Neuronal stem cell (in vitro differentiated cells): Measurements from ENCODE around the gene CUL1.

Experiments used
- DNase-seq: peaks from one replicate; pipeline ENCODE4 v3.0.0-alpha.2; 2013; ENCODE audit warnings: low spot score
- H2AFZ ChIP-seq: one replicate; pipeline ENCODE4 v1.6.1; 2013; ENCODE audit warnings: mild to moderate bottlenecking, low read length, inconsistent platforms
- H2AK5ac ChIP-seq: 2 replicates; pipeline ENCODE4 v1.6.1; 2013; ENCODE audit warnings: low read depth, mild to moderate bottlenecking, inconsistent platforms, low read length, moderate library complexity, mixed read lengths
- H2BK120ac ChIP-seq: 2 replicates; pipeline ENCODE4 v1.6.1; 2013; ENCODE audit warnings: low read depth, mild to moderate bottlenecking, inconsistent platforms, low read length, moderate library complexity, mixed read lengths
- H2BK12ac ChIP-seq: one replicate; pipeline ENCODE4 v1.6.1; 2013; ENCODE audit warnings: low read length, inconsistent platforms
- H2BK15ac ChIP-seq: 2 replicates; pipeline ENCODE4 v1.6.1; 2013; ENCODE audit warnings: mild to moderate bottlenecking, low read length, inconsistent platforms, mixed read lengths
- H2BK5ac ChIP-seq: one replicate; pipeline ENCODE4 v1.6.1; 2013; ENCODE audit warnings: inconsistent platforms, mild to moderate bottlenecking, low read length, moderate library complexity
- H3K14ac ChIP-seq: one replicate; pipeline ENCODE4 v1.6.1; 2013; ENCODE audit warnings: low read length, inconsistent platforms
- H3K18ac ChIP-seq: 2 replicates; pipeline ENCODE4 v1.6.1; 2013; ENCODE audit warnings: low read length, inconsistent platforms
- H3K23ac ChIP-seq: 2 replicates; pipeline ENCODE4 v1.6.1; 2013; ENCODE audit warnings: low read depth, mild to moderate bottlenecking, mixed read lengths, low read length, inconsistent platforms; ENCODE audit not compliant: poor library complexity
- H3K27ac ChIP-seq: replicated peaks from 3 replicates; pipeline ENCODE4 v1.5.1; 2013; ENCODE audit warnings: low read length, inconsistent platforms
- H3K27me3 ChIP-seq, 3 experiments: 2 replicates each; pipeline ENCODE4 v1.6.1; 2013; ENCODE audit warnings: low read length in 3 of 3, mild to moderate bottlenecking in 2 of 3, inconsistent platforms in 1 of 3, low read depth in 1 of 3, mixed read lengths in 1 of 3, moderate library complexity in 1 of 3; ENCODE audit not compliant: control insufficient read depth in 3 of 3, insufficient read depth in 3 of 3
- H3K36me3 ChIP-seq, 2 donors: replicated peaks in 1 of 2; 2 replicates each; pipeline ENCODE4 v1.6.1; 2013; ENCODE audit warnings: low read length in 2 of 2; ENCODE audit not compliant: control insufficient read depth in 2 of 2, insufficient read depth in 2 of 2
- H3K4ac ChIP-seq: 2 replicates; pipeline ENCODE4 v1.6.1; 2013; ENCODE audit warnings: inconsistent platforms, mild to moderate bottlenecking, low read length, moderate library complexity
- H3K4me1 ChIP-seq, 2 donors: 1 replicate in 1 of 2; 2 replicates in 1 of 2; pipeline ENCODE4 v1.6.1; 2013; ENCODE audit warnings: low read length in 2 of 2, low read depth in 1 of 2; ENCODE audit not compliant: control insufficient read depth in 2 of 2, insufficient read depth in 1 of 2
- H3K4me2 ChIP-seq: one replicate; pipeline ENCODE4 v1.6.1; 2013; ENCODE audit warnings: mild to moderate bottlenecking, low read length, inconsistent platforms; ENCODE audit not compliant: insufficient read depth, poor library complexity, severe bottlenecking
- H3K4me3 ChIP-seq, 2 donors: 2 replicates each; pipeline ENCODE4 v1.5.1; 2013; ENCODE audit warnings: low read length in 2 of 2, mild to moderate bottlenecking in 2 of 2, inconsistent platforms in 1 of 2, moderate library complexity in 1 of 2
- H3K79me1 ChIP-seq: one replicate; pipeline ENCODE4 v1.6.1; 2013; ENCODE audit warnings: low read depth, mild to moderate bottlenecking, inconsistent platforms, low read length, moderate library complexity
- H3K9ac ChIP-seq: one replicate; pipeline ENCODE4 v1.6.1; 2013; ENCODE audit warnings: mild to moderate bottlenecking, low read depth, low read length, inconsistent platforms; ENCODE audit not compliant: poor library complexity
- H3K9me3 ChIP-seq, 2 donors: replicated peaks in 1 of 2; 2 replicates each; pipeline versions ENCODE3 to v1.6.1; 2013; ENCODE audit warnings: low read length in 2 of 2, mild to moderate bottlenecking in 2 of 2, inconsistent platforms in 1 of 2, low read depth in 1 of 2, mixed read lengths in 1 of 2, moderate library complexity in 1 of 2; ENCODE audit not compliant: control insufficient read depth in 2 of 2, insufficient read depth in 1 of 2
- H4K8ac ChIP-seq: one replicate; pipeline ENCODE4 v1.6.1; 2013; ENCODE audit warnings: low read depth, mild to moderate bottlenecking, inconsistent platforms, low read length, moderate library complexity
- H4K91ac ChIP-seq: one replicate; pipeline ENCODE4 v1.6.1; 2013; ENCODE audit warnings: low read length, low read depth, mild to moderate bottlenecking, inconsistent platforms; ENCODE audit not compliant: poor library complexity
- WGBS, 2 donors: extraction: QIAGEN DNeasy Blood & Tissue Kit; methylation state at CpG; one replicate each; pipeline ENCODE4 v1.1.7; 2013; ENCODE audit warnings: missing lambda C conversion rate in 2 of 2, mixed read lengths in 1 of 2; ENCODE audit not compliant: insufficient read length in 2 of 2, insufficient replicate concordance in 1 of 2; ENCODE audit errors: extremely low coverage in 2 of 2; 5-methylcytosine and 5-hydroxymethylcytosine counted together

CUL1 gene

GRCh38 chr7:148814922-148815559 is 116.3 kb downstream of the CUL1 start:
- Histone ChIP-seq H3K27me3 (no peaks in the 10 kb centered on the region), H2BK12ac (no peak overlapping the region), H3K4me1 (peaks cover 0 to 1% of the 10 kb centered on the region in 2 donors), H3K9ac (no peak overlapping the region), H3K14ac (no peak overlapping the region), H4K8ac (no peak overlapping the region), H3K4ac (no peak overlapping the region), H2BK15ac (no peak overlapping the region), H2BK5ac (no peak overlapping the region), H3K18ac (no peak overlapping the region), H2BK120ac (no peak overlapping the region), H4K91ac (no peak overlapping the region), H2AFZ (no peak overlapping the region), H3K4me2 (no peak overlapping the region), H3K9me3 (no peaks in the 10 kb centered on the region), H3K79me1 (peaks cover 2% of the 10 kb centered on the region), H3K4me3 (no peak overlapping the region), H3K23ac (no peak overlapping the region), H2AK5ac (no peak overlapping the region), H3K36me3 (peaks cover 26 to 100% of the 10 kb centered on the region in 2 donors), H3K27ac (no peak overlapping the region)
- no CpG with 5 or more reads among the region's 10 CpGs for WGBS, 2 donors
- DNase-seq = no peak

- WGBS, 2 donors = no CpG with 5 or more reads among the region's 3 CpGs
- H3K9me3 ChIP-seq = no peaks in the 10 kb centered on the region
- H3K4me3 ChIP-seq = no peak overlapping the region
- no peaks in the 10 kb centered on the region for H3K4me1 ChIP-seq
- H3K4me2 ChIP-seq = no peak overlapping the region
- no peak overlapping the region for H3K23ac ChIP-seq
- no peak overlapping the region for H3K27ac ChIP-seq
- H3K79me1 ChIP-seq = peaks cover 2% of the 10 kb centered on the region
- H2AFZ ChIP-seq = no peak overlapping the region
- H4K8ac ChIP-seq = no peak overlapping the region
- H3K36me3 ChIP-seq = peaks cover 25 to 100% of the 10 kb centered on the region in 2 donors
- DNase-seq = no peak
- H3K18ac ChIP-seq = no peak overlapping the region
- no peaks in the 10 kb centered on the region for H3K27me3 ChIP-seq
- no peak overlapping the region for H3K9ac ChIP-seq
- H2BK15ac ChIP-seq = no peak overlapping the region
- no peak overlapping the region for H4K91ac ChIP-seq
- no peak overlapping the region for H3K14ac ChIP-seq
- no peak overlapping the region for H2AK5ac ChIP-seq
- H3K4ac ChIP-seq = no peak overlapping the region
- no peak overlapping the region for H2BK5ac ChIP-seq
- H2BK12ac ChIP-seq = no peak overlapping the region
- no peak overlapping the region for H2BK120ac ChIP-seq
These were observed 116.9 kb downstream of the CUL1 start for GRCh38 chr7:148815612-148816011.

- Histone ChIP-seq H3K27ac (no peak overlapping the region), H2BK15ac (no peak overlapping the region), H3K4me1 (no peaks in the 10 kb centered on the region), H3K4me3 (no peak overlapping the region), H3K79me1 (peaks cover 2% of the 10 kb centered on the region), H3K9me3 (no peaks in the 10 kb centered on the region), H2BK5ac (no peak overlapping the region), H3K18ac (no peak overlapping the region), H3K4me2 (no peak overlapping the region), H2AK5ac (no peak overlapping the region), H4K91ac (no peak overlapping the region), H2AFZ (no peak overlapping the region), H3K36me3 (peaks cover 19 to 93% of the 10 kb centered on the region in 2 donors), H2BK120ac (no peak overlapping the region), H3K23ac (no peak overlapping the region), H3K27me3 (no peaks in the 10 kb centered on the region), H2BK12ac (no peak overlapping the region), H4K8ac (no peak overlapping the region), H3K14ac (no peak overlapping the region), H3K4ac (no peak overlapping the region), H3K9ac (no peak overlapping the region)
- WGBS, 2 donors = no CpG with 5 or more reads among the region's 6 CpGs
- no peak for DNase-seq
These were observed 121.1 kb downstream of the CUL1 start for GRCh38 chr7:148819697-148820360.

- H2BK15ac ChIP-seq = no peak overlapping the region
- H3K23ac ChIP-seq = no peak overlapping the region
- peaks cover 17 to 93% of the 10 kb centered on the region in 2 donors for H3K36me3 ChIP-seq
- WGBS, 2 donors = no CpG with 5 or more reads among the region's 2 CpGs
- H2AK5ac ChIP-seq = no peak overlapping the region
- H3K9me3 ChIP-seq = no peaks in the 10 kb centered on the region
- H3K27me3 ChIP-seq = no peaks in the 10 kb centered on the region
- H4K8ac ChIP-seq = no peak overlapping the region
- no peak overlapping the region for H2BK5ac ChIP-seq
- H3K27ac ChIP-seq = no peak overlapping the region
- no peak for DNase-seq
- no peak overlapping the region for H3K9ac ChIP-seq
- no peak overlapping the region for H3K4me2 ChIP-seq
- no peak overlapping the region for H3K4ac ChIP-seq
- no peak overlapping the region for H3K18ac ChIP-seq
- no peak overlapping the region for H3K4me3 ChIP-seq
- H2BK120ac ChIP-seq = no peak overlapping the region
- no peaks in the 10 kb centered on the region for H3K4me1 ChIP-seq
- H3K79me1 ChIP-seq = peaks cover 2% of the 10 kb centered on the region
- no peak overlapping the region for H3K14ac ChIP-seq
- no peak overlapping the region for H4K91ac ChIP-seq
- no peak overlapping the region for H2BK12ac ChIP-seq
- no peak overlapping the region for H2AFZ ChIP-seq
These were observed 122.7 kb downstream of the CUL1 start for GRCh38 chr7:148821422-148821821.
